A673 (cell line): ENCODE data around the gene TAF1C.

Experiments used
- EZH2 ChIP-seq: fragments of 200-600 bp; sonication (generic); IDR thresholded peaks from 2 replicates; pipeline ENCODE4 v1.6.1; 2017; ENCODE audit warnings: borderline replicate concordance, low read depth, mild to moderate bottlenecking, mixed read lengths, antibody characterized with exemption, low read length; ENCODE audit not compliant: poor library complexity, severe bottlenecking
- TF ChIP-seq, protein P1 (sequence below): fragments of 300-800, 200-600 bp; sonication (generic); conservative IDR thresholded peaks from 2 replicates; pipeline ENCODE4 v1.5.1; 2017; ENCODE audit warnings: low read depth, mild to moderate bottlenecking, antibody characterized with exemption, low read length, moderate library complexity, mixed read lengths

DNA sequence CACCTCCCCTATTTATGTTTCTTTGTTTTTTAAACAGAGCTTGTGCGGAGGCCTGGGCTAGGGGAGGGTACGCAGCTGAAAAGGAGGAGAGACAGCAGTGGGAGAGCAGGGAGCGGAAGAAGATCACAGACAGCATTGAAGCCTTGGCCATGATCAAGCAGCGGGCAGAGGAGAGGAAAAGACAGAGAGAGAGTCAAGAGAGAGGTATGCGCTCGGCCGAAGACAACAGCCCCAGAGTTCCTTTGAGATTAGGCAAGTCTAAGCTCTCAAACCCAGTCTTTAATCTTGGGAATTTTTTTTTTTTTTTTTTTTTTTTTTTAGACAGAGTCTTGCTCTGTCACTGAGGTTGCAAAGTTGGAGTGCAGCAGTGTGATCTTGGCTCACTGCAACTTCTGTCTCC, 21.1 kb downstream of the TAF1C start:
- TF ChIP-seq, protein P1, sequence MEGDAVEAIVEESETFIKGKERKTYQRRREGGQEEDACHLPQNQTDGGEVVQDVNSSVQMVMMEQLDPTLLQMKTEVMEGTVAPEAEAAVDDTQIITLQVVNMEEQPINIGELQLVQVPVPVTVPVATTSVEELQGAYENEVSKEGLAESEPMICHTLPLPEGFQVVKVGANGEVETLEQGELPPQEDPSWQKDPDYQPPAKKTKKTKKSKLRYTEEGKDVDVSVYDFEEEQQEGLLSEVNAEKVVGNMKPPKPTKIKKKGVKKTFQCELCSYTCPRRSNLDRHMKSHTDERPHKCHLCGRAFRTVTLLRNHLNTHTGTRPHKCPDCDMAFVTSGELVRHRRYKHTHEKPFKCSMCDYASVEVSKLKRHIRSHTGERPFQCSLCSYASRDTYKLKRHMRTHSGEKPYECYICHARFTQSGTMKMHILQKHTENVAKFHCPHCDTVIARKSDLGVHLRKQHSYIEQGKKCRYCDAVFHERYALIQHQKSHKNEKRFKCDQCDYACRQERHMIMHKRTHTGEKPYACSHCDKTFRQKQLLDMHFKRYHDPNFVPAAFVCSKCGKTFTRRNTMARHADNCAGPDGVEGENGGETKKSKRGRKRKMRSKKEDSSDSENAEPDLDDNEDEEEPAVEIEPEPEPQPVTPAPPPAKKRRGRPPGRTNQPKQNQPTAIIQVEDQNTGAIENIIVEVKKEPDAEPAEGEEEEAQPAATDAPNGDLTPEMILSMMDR, result no peak
- TF ChIP-seq EZH2, result no peak
